OCI-LY3 (cell line): ENCODE measurements around the gene ASIP.
"Not testable (repeated sequence)": the region's sequence is repeated elsewhere in the genome, so short reads cannot be mapped to it uniquely, and the experiment has no call there.

Source experiments
- CTCF ChIP-seq: fragments of 200-600, 300-600 bp; sonication (generic); IDR thresholded peaks from 2 replicates; pipeline ENCODE4 v1.5.1; 2014; ENCODE audit warnings: antibody characterized with exemption, low read length, low read depth
- EZH2phosphoT487 ChIP-seq: fragments of 200-600 bp; shearing (Covaris generic); IDR thresholded peaks from 2 replicates; pipeline ENCODE4 v1.6.1; 2018; ENCODE audit warnings: antibody characterized with exemption, mixed run types, low read depth

GRCh38 chr20:34252431-34253086, 11.3 kb downstream of the ASIP start:
- TF ChIP-seq CTCF, EZH2phosphoT487: not testable (repeated sequence)
